H1 (cell line): ENCODE data around the gene MPV17L2. TPM values are rescaled to one million over a fixed set of nuclear protein-coding genes. Genes with fewer than 3 reads are reported as not detected.

Source experiments
- CTCF ChIA-PET: fragments of 300-600 bp; sonication (Branson Sonifier 250); formaldehyde crosslinking; loops from one replicate; lab custom pipeline; 2021; ENCODE audit not compliant: partially characterized antibody; lab: Charles Lee
- POLR2A ChIA-PET: fragments of 300-600 bp; sonication (Branson Sonifier 250); formaldehyde crosslinking; loops from one replicate; lab custom pipeline; 2021; ENCODE audit warnings: inconsistent platforms; ENCODE audit not compliant: partially characterized antibody; lab: Charles Lee
- DNase-seq, 2 experiments: peaks; one replicate each; pipeline versions ENCODE4 v3.0.0 to v3.0.0-alpha.2; 2010 to 2022; ENCODE audit warnings: low spot score in 2 of 2, low read depth in 1 of 2, mixed read lengths in 1 of 2
- FAIRE-seq: peaks from 2 replicates; lab custom pipeline; 2011; peaks lifted over from hg19 to GRCh38; lab: Jason Lieb, UNC
- H2AFZ ChIP-seq: 2 replicates; pipeline ENCODE4 v1.8.1; 2012; ENCODE audit warnings: low read length, inconsistent platforms
- H2AK5ac ChIP-seq: 2 replicates; pipeline ENCODE4 v1.6.1; 2013; ENCODE audit warnings: low read depth, low read length
- H2BK120ac ChIP-seq: replicated peaks from 2 replicates; pipeline ENCODE3; 2013; ENCODE audit warnings: low read depth, low read length, inconsistent platforms
- H2BK12ac ChIP-seq: 2 replicates; pipeline ENCODE4 v1.6.1; 2013; ENCODE audit warnings: low read depth, low read length
- H2BK15ac ChIP-seq: 2 replicates; pipeline ENCODE4 v1.6.1; 2013; ENCODE audit warnings: low read length
- H2BK20ac ChIP-seq: 2 replicates; pipeline ENCODE4 v1.6.1; 2013; ENCODE audit warnings: low read length
- H2BK5ac ChIP-seq: 2 replicates; pipeline ENCODE4 v1.6.1; 2013; ENCODE audit warnings: low read depth, low read length
- H3K14ac ChIP-seq: 2 replicates; pipeline ENCODE4 v1.6.1; 2013; ENCODE audit warnings: inconsistent platforms; ENCODE audit not compliant: insufficient read length
- H3K18ac ChIP-seq: 2 replicates; pipeline ENCODE4 v1.6.1; 2013; ENCODE audit warnings: low read length; ENCODE audit errors: extremely low read depth
- H3K23ac ChIP-seq: 2 replicates; pipeline ENCODE4 v1.6.1; 2013; ENCODE audit warnings: inconsistent platforms; ENCODE audit not compliant: insufficient read length
- H3K23me2 ChIP-seq: 2 replicates; pipeline ENCODE4 v1.6.1; 2013; ENCODE audit warnings: low read depth, low read length
- H3K27ac ChIP-seq: 2 replicates; pipeline ENCODE4 v1.6.1; 2011; ENCODE audit warnings: low read depth, low read length, inconsistent platforms
- H3K27me3 ChIP-seq, 4 experiments: replicated peaks in 1 of 4; 1 replicate in 1 of 4; 2 replicates in 3 of 4; pipeline versions ENCODE4 v1.6.1 to v1.8.1; 2011 to 2013; ENCODE audit warnings: low read length in 3 of 4, mild to moderate bottlenecking in 3 of 4, inconsistent platforms in 2 of 4, mixed read lengths in 2 of 4, moderate library complexity in 1 of 4; ENCODE audit not compliant: control insufficient read depth in 3 of 4, insufficient read depth in 3 of 4; ENCODE audit errors: extremely low read depth in 1 of 4
- H3K36me3 ChIP-seq, 4 experiments: 2 replicates each; pipeline versions ENCODE4 v1.6.1 to v1.8.1; 2011 to 2013; ENCODE audit warnings: mild to moderate bottlenecking in 4 of 4, low read length in 3 of 4, moderate library complexity in 2 of 4, control low read depth in 1 of 4, inconsistent platforms in 1 of 4; ENCODE audit not compliant: insufficient read depth in 4 of 4, control insufficient read depth in 2 of 4
- H3K4ac ChIP-seq: replicated peaks from 2 replicates; pipeline ENCODE3; 2013; ENCODE audit warnings: low read length, low read depth, mixed read lengths, inconsistent platforms; ENCODE audit not compliant: insufficient read length
- H3K4me1 ChIP-seq, 4 experiments: replicated peaks in 1 of 4; 1 replicate in 1 of 4; 2 replicates in 3 of 4; pipeline versions ENCODE4 v1.6.1 to v1.8.1; 2011 to 2013; ENCODE audit warnings: low read length in 3 of 4, inconsistent platforms in 2 of 4, mixed read lengths in 1 of 4; ENCODE audit not compliant: insufficient read depth in 4 of 4, control insufficient read depth in 3 of 4
- H3K4me2 ChIP-seq, 2 experiments: 2 replicates each; pipeline versions ENCODE4 v1.6.1 to v1.8.1; 2011 to 2013; ENCODE audit warnings: low read depth in 2 of 2, low read length in 2 of 2, control low read depth in 1 of 2, inconsistent platforms in 1 of 2, mild to moderate bottlenecking in 1 of 2; ENCODE audit not compliant: insufficient read depth in 1 of 2
- H3K4me3 ChIP-seq, 4 experiments: fragments of 200-600, 300-600 bp in 1 of 4; sonication (generic), shearing (Covaris generic), sonication (Bioruptor Twin) in 1 of 4; 2 replicates each; pipeline versions ENCODE4 v1.5.1 to v1.8.1; 2011 to 2016; ENCODE audit warnings: low read length in 4 of 4, low read depth in 3 of 4, control low read depth in 2 of 4, inconsistent platforms in 2 of 4, mild to moderate bottlenecking in 2 of 4, mixed read lengths in 1 of 4, moderate library complexity in 1 of 4; ENCODE audit not compliant: insufficient read depth in 2 of 4; ENCODE audit errors: extremely low read depth in 1 of 4
- H3K56ac ChIP-seq: replicated peaks from 2 replicates; pipeline ENCODE3; 2013; ENCODE audit warnings: low read depth, mild to moderate bottlenecking, mixed read lengths, low read length, inconsistent platforms; ENCODE audit not compliant: insufficient read length
- H3K79me1 ChIP-seq: 2 replicates; pipeline ENCODE4 v1.6.1; 2013; ENCODE audit warnings: low read depth, low read length, control low read depth
- H3K79me2 ChIP-seq, 2 experiments: 2 replicates each; pipeline versions ENCODE4 v1.6.1 to v1.8.1; 2012 to 2013; ENCODE audit warnings: low read length in 2 of 2, mild to moderate bottlenecking in 2 of 2, inconsistent platforms in 1 of 2; ENCODE audit not compliant: insufficient read depth in 2 of 2, control insufficient read depth in 1 of 2
- H3K9ac ChIP-seq, 4 experiments: replicated peaks in 1 of 4; 1 replicate in 1 of 4; 2 replicates in 3 of 4; pipeline versions ENCODE4 v1.6.1 to v1.8.1; 2011 to 2013; ENCODE audit warnings: low read depth in 3 of 4, low read length in 3 of 4, control low read depth in 2 of 4, mild to moderate bottlenecking in 2 of 4, moderate library complexity in 2 of 4, inconsistent platforms in 1 of 4; ENCODE audit errors: extremely low read depth in 1 of 4
- H3K9me3 ChIP-seq, 2 experiments: 2 replicates each; pipeline versions ENCODE4 v1.6.1 to v1.8.1; 2012 to 2013; ENCODE audit warnings: mild to moderate bottlenecking in 2 of 2, moderate library complexity in 2 of 2, control low read depth in 1 of 2, inconsistent platforms in 1 of 2, low read depth in 1 of 2, low read length in 1 of 2, mixed read lengths in 1 of 2; ENCODE audit not compliant: insufficient read depth in 2 of 2
- H4K20me1 ChIP-seq, 2 experiments: replicated peaks in 1 of 2; 2 replicates each; pipeline versions ENCODE3 to v1.8.1; 2011 to 2013; ENCODE audit warnings: inconsistent platforms in 2 of 2, low read length in 2 of 2, mild to moderate bottlenecking in 1 of 2; ENCODE audit not compliant: insufficient read depth in 2 of 2, control insufficient read depth in 1 of 2
- H4K5ac ChIP-seq: 2 replicates; pipeline ENCODE4 v1.6.1; 2013; ENCODE audit warnings: low read length, low read depth, mixed read lengths, inconsistent platforms; ENCODE audit not compliant: insufficient read length
- H4K8ac ChIP-seq: 2 replicates; pipeline ENCODE4 v1.8.0; 2013; ENCODE audit warnings: mild to moderate bottlenecking, moderate library complexity, low read length, inconsistent platforms; ENCODE audit not compliant: insufficient read depth; ENCODE audit errors: extremely low read depth
- H4K91ac ChIP-seq: replicated peaks from 2 replicates; pipeline ENCODE3; 2013; ENCODE audit warnings: low read length, mixed read lengths, inconsistent platforms; ENCODE audit not compliant: insufficient read length
- CTBP2 ChIP-seq: IDR thresholded peaks from 2 replicates; pipeline ENCODE4 v1.7.0; 2011; ENCODE audit warnings: borderline replicate concordance, mild to moderate bottlenecking, moderate library complexity, mixed read lengths, low read length; ENCODE audit not compliant: insufficient read depth, insufficient read length
- MAFK ChIP-seq: IDR thresholded peaks from 2 replicates; pipeline ENCODE4 v1.6.1; 2012; ENCODE audit warnings: low read depth, mild to moderate bottlenecking, improper control_type of control experiment, low read length
- RXRA ChIP-seq: IDR thresholded peaks from 2 replicates; pipeline ENCODE4 v1.6.1; 2011; ENCODE audit warnings: low read depth, mild to moderate bottlenecking, low read length, moderate library complexity; ENCODE audit not compliant: insufficient read depth
- SIRT6 ChIP-seq: IDR thresholded peaks from one replicate; pipeline ENCODE4 v1.7.1; 2012; ENCODE audit warnings: low read length, inconsistent platforms
- TCF12 ChIP-seq: IDR thresholded peaks from 2 replicates; pipeline ENCODE4 v1.6.1; 2011; ENCODE audit warnings: low read depth, mild to moderate bottlenecking, low read length
- WGBS, 2 experiments: shearing (Covaris generic) in 1 of 2; methylation state at CpG; one replicate each; pipeline versions ENCODE4 v1.1.6 to v1.1.7; 2013 to 2015; ENCODE audit warnings: low lambda C conversion rate in 2 of 2, mixed read lengths in 2 of 2, inconsistent platforms in 1 of 2, low coverage in 1 of 2, missing lambda C conversion rate in 1 of 2; ENCODE audit not compliant: insufficient replicate concordance in 2 of 2, insufficient coverage in 1 of 2, insufficient read length in 1 of 2; ENCODE audit errors: extremely low coverage in 1 of 2, missing lambda C conversion rate in 1 of 2; 5-methylcytosine and 5-hydroxymethylcytosine counted together
- polyA plus RNA-seq, 7 experiments: library from polyadenylated mRNA; depleted of rRNA in 3 of 7; stranded (reverse) in 5 of 7; unstranded in 2 of 7; fragments of >200 nt in 5 of 7; fragments of 200-250 nt in 2 of 7; gene quantifications; 1 replicate in 5 of 7; 2 replicates in 1 of 7; 4 replicates in 1 of 7; pipeline versions ENCODE4 v1.2.1 to v1.2.3, GENCODE V29; 2011 to 2013; ENCODE audit warnings: missing spikeins in 2 of 7, mixed read lengths in 2 of 7
- total RNA-seq: library from RNA; stranded (reverse); fragmentation: NEBNext Ultra II Directional; extraction: Animal tissue kit (Norgen Biotek cat#: 25700); gene quantifications from 2 replicates; pipeline ENCODE4 v1.2.1, GENCODE V29; 2021

MPV17L2 gene
- total and polyA plus RNA-seq, 2 of the 8 experiments (the other 6 are each of a cell fraction or from before 2014, with no cell fraction given) = 24.2 to 82.6 TPM

DNA sequence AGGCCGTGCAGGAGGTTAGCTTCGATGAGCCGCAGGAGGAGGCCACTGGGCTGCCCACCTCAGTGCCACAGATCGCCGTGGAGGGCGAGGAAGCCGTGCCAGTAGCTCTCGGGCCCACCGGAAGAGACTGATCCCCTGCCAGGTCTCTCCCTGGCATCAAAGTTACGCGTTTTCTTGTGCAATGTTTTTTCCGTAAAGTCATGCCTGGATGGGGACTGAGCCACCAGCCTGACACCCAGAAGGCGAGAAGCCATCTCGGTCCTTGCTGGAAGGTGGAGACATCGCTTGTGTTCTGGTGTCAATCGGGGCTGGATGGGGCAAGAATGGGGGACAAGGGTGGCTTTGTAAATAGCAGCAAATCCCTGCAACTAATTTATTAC is 43.4 kb upstream of the MPV17L2 start:
- Histone ChIP-seq H3K4ac (no peak overlapping the region), H3K27ac (no peak overlapping the region), H2BK5ac (no peak overlapping the region), H3K56ac (no peak overlapping the region)
- no peak for TF ChIP-seq CTBP2
- no peak for TF ChIP-seq RXRA
- no peak for TF ChIP-seq MAFK
- no peak for TF ChIP-seq SIRT6
- no peak for TF ChIP-seq TCF12
- TF ChIP-seq, all 59 proteins: peak for 0
- Histone ChIP-seq H3K79me2 (no peaks in the 10 kb centered on the region), H3K23ac (no peak overlapping the region), H3K14ac (no peak overlapping the region), H2BK15ac (no peak overlapping the region), H3K79me1 (peaks cover 2% of the 10 kb centered on the region; the same call in 1 of the 2 replicates), H4K5ac (no peak overlapping the region), H2AK5ac (no peak overlapping the region), H3K9me3 (no peaks in the 10 kb centered on the region), H2AFZ (no peak overlapping the region), H4K91ac (no peak overlapping the region), H4K20me1 (peaks cover 6% of the 10 kb centered on the region in 2 experiments), H3K4me3 (no peak overlapping the region), H2BK12ac (no peak overlapping the region), H3K36me3 (peaks cover 0 to 11% (median 5%) of the 10 kb centered on the region in 4 experiments; a peak in 4 of 8 replicates), H3K27me3 (no peaks in the 10 kb centered on the region), H2BK120ac (no peak overlapping the region), H3K4me1 (peaks cover 0 to 7% (median 2%) of the 10 kb centered on the region in 4 experiments; a peak in 4 of 7 replicates), H3K4me2 (no peak overlapping the region), H3K18ac (no peak overlapping the region), H4K8ac (no peak overlapping the region), H3K9ac (no peak overlapping the region), H3K23me2 (peaks cover 13% of the 10 kb centered on the region), H2BK20ac (no peak overlapping the region)
- ChIA-PET POLR2A (interaction anchor here (1.1 kb wide), 1 partner anchor 19 kb away, joined by 3 read pairs; no protein-coding TSS in a partner anchor), CTCF (interaction anchor here (0.6 to 1.4 kb wide), 6 partner anchors 10 to 1267 kb away, joined by 3 read pairs; no protein-coding TSS in a partner anchor)
- FAIRE-seq (no peak), DNase-seq (no peak)
- WGBS, 2 experiments = 85% methylated on average over 16 of the region's 16 CpGs; no CpG with 5 or more reads in 1 of the 2 experiments
